Measurements from ENCODE around the gene GPR132. TPM values are rescaled to one million over a fixed set of nuclear protein-coding genes. Genes with fewer than 3 reads are reported as not detected.

GPR132 gene
- total and polyA plus RNA-seq, 2 experiments from 2014 or later = 0.14 TPM; not detected in 1

DNA sequence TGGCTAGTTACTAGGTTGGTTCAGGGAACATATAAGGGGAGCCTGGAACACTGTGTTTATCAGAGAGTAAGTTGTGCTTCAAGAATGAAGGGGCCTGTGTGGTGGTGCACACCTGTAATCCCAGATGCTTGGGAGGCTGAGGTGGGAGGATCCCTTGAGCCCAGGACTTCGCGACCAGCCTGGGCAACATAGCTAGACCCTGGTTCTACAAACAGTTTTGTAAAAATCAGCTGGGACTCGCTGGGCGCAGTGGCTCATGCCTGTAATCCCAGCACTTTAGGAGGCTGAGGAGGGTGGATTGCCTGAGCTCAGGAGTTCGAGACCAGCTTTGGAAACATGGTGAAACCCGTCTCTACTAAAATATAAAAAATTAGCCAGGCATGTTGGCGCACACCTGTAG lies 42.1 kb upstream of the GPR132 start (continued):
- TF ChIP-seq EZH2 (IDR thresholded peaks at IDR 0.05; ENCODE audit: low read depth, unreplicated experiment) = no peak
- TF ChIP-seq, protein P1, sequence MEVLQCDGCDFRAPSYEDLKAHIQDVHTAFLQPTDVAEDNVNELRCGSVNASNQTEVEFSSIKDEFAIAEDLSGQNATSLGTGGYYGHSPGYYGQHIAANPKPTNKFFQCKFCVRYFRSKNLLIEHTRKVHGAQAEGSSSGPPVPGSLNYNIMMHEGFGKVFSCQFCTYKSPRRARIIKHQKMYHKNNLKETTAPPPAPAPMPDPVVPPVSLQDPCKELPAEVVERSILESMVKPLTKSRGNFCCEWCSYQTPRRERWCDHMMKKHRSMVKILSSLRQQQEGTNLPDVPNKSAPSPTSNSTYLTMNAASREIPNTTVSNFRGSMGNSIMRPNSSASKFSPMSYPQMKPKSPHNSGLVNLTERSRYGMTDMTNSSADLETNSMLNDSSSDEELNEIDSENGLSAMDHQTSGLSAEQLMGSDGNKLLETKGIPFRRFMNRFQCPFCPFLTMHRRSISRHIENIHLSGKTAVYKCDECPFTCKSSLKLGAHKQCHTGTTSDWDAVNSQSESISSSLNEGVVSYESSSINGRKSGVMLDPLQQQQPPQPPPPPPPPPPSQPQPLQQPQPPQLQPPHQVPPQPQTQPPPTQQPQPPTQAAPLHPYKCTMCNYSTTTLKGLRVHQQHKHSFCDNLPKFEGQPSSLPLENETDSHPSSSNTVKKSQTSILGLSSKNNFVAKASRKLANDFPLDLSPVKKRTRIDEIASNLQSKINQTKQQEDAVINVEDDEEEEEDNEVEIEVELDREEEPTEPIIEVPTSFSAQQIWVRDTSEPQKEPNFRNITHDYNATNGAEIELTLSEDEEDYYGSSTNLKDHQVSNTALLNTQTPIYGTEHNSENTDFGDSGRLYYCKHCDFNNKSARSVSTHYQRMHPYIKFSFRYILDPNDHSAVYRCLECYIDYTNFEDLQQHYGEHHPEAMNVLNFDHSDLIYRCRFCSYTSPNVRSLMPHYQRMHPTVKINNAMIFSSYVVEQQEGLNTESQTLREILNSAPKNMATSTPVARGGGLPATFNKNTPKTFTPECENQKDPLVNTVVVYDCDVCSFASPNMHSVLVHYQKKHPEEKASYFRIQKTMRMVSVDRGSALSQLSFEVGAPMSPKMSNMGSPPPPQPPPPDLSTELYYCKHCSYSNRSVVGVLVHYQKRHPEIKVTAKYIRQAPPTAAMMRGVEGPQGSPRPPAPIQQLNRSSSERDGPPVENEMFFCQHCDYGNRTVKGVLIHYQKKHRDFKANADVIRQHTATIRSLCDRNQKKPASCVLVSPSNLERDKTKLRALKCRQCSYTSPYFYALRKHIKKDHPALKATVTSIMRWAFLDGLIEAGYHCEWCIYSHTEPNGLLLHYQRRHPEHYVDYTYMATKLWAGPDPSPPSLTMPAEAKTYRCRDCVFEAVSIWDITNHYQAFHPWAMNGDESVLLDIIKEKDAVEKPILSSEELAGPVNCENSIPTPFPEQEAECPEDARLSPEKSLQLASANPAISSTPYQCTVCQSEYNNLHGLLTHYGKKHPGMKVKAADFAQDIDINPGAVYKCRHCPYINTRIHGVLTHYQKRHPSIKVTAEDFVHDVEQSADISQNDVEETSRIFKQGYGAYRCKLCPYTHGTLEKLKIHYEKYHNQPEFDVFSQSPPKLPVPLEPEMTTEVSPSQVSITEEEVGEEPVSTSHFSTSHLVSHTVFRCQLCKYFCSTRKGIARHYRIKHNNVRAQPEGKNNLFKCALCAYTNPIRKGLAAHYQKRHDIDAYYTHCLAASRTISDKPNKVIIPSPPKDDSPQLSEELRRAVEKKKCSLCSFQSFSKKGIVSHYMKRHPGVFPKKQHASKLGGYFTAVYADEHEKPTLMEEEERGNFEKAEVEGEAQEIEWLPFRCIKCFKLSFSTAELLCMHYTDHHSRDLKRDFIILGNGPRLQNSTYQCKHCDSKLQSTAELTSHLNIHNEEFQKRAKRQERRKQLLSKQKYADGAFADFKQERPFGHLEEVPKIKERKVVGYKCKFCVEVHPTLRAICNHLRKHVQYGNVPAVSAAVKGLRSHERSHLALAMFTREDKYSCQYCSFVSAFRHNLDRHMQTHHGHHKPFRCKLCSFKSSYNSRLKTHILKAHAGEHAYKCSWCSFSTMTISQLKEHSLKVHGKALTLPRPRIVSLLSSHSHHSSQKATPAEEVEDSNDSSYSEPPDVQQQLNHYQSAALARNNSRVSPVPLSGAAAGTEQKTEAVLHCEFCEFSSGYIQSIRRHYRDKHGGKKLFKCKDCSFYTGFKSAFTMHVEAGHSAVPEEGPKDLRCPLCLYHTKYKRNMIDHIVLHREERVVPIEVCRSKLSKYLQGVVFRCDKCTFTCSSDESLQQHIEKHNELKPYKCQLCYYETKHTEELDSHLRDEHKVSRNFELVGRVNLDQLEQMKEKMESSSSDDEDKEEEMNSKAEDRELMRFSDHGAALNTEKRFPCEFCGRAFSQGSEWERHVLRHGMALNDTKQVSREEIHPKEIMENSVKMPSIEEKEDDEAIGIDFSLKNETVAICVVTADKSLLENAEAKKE (CRISPR knock-in tag; IDR thresholded peaks at IDR 0.05) = no peak

DNA sequence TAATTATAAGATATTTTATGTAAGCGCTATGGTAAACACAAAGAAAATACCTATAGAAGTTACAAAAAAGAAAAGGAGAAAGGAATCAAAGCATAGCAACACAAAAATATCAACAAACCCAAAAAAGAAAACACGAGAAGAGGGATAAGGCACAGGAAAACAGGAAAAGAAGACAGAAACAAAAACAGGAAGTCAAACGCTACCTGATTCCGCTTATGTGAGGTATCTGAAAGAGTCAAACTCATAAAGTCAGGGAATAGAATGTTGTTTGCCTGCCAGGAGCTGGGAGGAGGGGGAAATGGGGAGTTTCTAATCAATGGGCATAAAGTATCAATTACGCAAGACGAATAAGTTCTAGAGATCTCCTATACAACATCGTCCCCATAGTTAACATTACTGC lies 39.9 kb upstream of the GPR132 start:
- Mint-ChIP-seq H3K36me3 (ENCODE audit: low read depth) (no peaks in the 10 kb centered on the region; the same call in 1 of the 3 replicates), H3K27ac (no peak overlapping the region)

More for the DNA sequence above, 39.9 kb upstream of the GPR132 start:
- Histone ChIP-seq H3K4me2 (no peak overlapping the region), H3K79me2 (replicated peaks; ENCODE audit: insufficient read depth) (no peaks in the 10 kb centered on the region), H3K27me3 (ENCODE audit: insufficient read depth) (no peaks in the 10 kb centered on the region), H3K9me2 (ENCODE audit: insufficient read depth) (no peaks in the 10 kb centered on the region), H4K20me1 (replicated peaks; ENCODE audit: insufficient read depth) (no peaks in the 10 kb centered on the region), H3F3A (replicated peaks; ENCODE audit: low read depth) (no peaks in the 10 kb centered on the region), H3K4me3 (no peak overlapping the region), H3K27ac (ENCODE audit: low read depth) (no peak overlapping the region), H2AFZ (no peak overlapping the region), H3K4me1 (ENCODE audit: insufficient read depth) (no peaks in the 10 kb centered on the region), H3K36me3 (ENCODE audit: insufficient read depth) (no peaks in the 10 kb centered on the region)
- TF ChIP-seq, protein P2, sequence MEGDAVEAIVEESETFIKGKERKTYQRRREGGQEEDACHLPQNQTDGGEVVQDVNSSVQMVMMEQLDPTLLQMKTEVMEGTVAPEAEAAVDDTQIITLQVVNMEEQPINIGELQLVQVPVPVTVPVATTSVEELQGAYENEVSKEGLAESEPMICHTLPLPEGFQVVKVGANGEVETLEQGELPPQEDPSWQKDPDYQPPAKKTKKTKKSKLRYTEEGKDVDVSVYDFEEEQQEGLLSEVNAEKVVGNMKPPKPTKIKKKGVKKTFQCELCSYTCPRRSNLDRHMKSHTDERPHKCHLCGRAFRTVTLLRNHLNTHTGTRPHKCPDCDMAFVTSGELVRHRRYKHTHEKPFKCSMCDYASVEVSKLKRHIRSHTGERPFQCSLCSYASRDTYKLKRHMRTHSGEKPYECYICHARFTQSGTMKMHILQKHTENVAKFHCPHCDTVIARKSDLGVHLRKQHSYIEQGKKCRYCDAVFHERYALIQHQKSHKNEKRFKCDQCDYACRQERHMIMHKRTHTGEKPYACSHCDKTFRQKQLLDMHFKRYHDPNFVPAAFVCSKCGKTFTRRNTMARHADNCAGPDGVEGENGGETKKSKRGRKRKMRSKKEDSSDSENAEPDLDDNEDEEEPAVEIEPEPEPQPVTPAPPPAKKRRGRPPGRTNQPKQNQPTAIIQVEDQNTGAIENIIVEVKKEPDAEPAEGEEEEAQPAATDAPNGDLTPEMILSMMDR (conservative IDR thresholded peaks at IDR 0.05; ENCODE audit: low read depth in 2 of 2) = no peak
- TF ChIP-seq JUNB (IDR thresholded peaks at IDR 0.05; ENCODE audit: unreplicated experiment) = no peak
- TF ChIP-seq, protein P3, sequence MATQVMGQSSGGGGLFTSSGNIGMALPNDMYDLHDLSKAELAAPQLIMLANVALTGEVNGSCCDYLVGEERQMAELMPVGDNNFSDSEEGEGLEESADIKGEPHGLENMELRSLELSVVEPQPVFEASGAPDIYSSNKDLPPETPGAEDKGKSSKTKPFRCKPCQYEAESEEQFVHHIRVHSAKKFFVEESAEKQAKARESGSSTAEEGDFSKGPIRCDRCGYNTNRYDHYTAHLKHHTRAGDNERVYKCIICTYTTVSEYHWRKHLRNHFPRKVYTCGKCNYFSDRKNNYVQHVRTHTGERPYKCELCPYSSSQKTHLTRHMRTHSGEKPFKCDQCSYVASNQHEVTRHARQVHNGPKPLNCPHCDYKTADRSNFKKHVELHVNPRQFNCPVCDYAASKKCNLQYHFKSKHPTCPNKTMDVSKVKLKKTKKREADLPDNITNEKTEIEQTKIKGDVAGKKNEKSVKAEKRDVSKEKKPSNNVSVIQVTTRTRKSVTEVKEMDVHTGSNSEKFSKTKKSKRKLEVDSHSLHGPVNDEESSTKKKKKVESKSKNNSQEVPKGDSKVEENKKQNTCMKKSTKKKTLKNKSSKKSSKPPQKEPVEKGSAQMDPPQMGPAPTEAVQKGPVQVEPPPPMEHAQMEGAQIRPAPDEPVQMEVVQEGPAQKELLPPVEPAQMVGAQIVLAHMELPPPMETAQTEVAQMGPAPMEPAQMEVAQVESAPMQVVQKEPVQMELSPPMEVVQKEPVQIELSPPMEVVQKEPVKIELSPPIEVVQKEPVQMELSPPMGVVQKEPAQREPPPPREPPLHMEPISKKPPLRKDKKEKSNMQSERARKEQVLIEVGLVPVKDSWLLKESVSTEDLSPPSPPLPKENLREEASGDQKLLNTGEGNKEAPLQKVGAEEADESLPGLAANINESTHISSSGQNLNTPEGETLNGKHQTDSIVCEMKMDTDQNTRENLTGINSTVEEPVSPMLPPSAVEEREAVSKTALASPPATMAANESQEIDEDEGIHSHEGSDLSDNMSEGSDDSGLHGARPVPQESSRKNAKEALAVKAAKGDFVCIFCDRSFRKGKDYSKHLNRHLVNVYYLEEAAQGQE (IDR thresholded peaks at IDR 0.05; ENCODE audit: unreplicated experiment) = no peak
- no peaks in the 10 kb centered on the region for H3K4me1 Mint-ChIP-seq
- ATAC-seq (no peak), DNase-seq (ENCODE audit: low spot score) (no peak)
- peaks cover 25% of the 10 kb centered on the region for H3K9me3 Mint-ChIP-seq
- H3K4me3 Mint-ChIP-seq = no peak overlapping the region
- no peaks in the 10 kb centered on the region for H3K27me3 Mint-ChIP-seq (ENCODE audit: insufficient read depth, low read depth, poor library complexity)
